Measurements from ENCODE around the gene CSF1R.
A peak's percentile ranks its signal among the peaks of the same experiment; 100 is the strongest.

DNA sequence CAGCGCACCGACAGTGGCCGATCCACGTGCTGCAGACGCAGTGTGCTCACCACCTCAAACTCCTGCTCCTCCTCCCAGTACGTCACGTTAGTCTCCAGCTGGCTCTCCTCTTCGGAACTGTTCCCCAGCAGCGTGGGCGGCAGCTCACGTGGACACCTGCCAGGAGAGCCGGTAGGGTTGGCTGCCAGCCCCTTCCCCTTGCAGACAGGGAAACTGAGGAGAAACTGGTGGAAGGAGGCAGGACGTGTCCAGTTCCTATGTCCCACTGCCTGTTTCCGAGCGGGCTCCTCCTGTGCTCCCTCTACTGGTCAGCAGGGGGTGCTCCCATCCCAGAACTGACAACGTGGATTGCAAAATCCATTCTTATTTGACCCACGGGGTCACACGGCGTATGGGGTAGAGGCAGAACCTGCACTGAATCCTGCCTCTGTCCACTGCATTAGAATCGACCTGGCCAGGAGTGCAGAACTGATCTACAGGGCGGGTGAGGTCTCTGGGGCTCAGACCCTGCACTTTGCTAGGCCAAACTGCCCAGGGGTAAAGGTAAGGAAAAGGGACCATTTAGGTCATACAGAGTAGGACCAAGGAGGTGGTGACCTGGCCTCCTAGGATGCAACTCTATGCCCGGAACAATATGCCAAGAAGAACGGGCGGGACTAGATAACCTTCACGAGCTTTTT, 43.6 kb upstream of the CSF1R start:
- TF ChIP-seq, protein P1, sequence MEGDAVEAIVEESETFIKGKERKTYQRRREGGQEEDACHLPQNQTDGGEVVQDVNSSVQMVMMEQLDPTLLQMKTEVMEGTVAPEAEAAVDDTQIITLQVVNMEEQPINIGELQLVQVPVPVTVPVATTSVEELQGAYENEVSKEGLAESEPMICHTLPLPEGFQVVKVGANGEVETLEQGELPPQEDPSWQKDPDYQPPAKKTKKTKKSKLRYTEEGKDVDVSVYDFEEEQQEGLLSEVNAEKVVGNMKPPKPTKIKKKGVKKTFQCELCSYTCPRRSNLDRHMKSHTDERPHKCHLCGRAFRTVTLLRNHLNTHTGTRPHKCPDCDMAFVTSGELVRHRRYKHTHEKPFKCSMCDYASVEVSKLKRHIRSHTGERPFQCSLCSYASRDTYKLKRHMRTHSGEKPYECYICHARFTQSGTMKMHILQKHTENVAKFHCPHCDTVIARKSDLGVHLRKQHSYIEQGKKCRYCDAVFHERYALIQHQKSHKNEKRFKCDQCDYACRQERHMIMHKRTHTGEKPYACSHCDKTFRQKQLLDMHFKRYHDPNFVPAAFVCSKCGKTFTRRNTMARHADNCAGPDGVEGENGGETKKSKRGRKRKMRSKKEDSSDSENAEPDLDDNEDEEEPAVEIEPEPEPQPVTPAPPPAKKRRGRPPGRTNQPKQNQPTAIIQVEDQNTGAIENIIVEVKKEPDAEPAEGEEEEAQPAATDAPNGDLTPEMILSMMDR (IDR thresholded peaks at IDR 0.05), result peak; percentile 96
- TF ChIP-seq JUNB (IDR thresholded peaks at IDR 0.05), result no peak
- TF ChIP-seq MYC (IDR thresholded peaks at IDR 0.05; ENCODE audit: borderline replicate concordance, low read length), result no peak
- TF ChIP-seq CBX8 (IDR thresholded peaks at IDR 0.05), result no peak
- no peak for TF ChIP-seq POLR2A (IDR thresholded peaks at IDR 0.05; ENCODE audit: low read length)
- no peak for TF ChIP-seq BHLHE40 (IDR thresholded peaks at IDR 0.05; ENCODE audit: low read depth, low read length)
- TF ChIP-seq CHD4 (IDR thresholded peaks at IDR 0.05; ENCODE audit: borderline replicate concordance), result no peak
- TF ChIP-seq POLR2AphosphoS2 (conservative IDR thresholded peaks at IDR 0.05; ENCODE audit: low read length), result no peak
- no peak for TF ChIP-seq EP300 (IDR thresholded peaks at IDR 0.05)

Measured in A549 (cell line).